GM12801 (cell line): Measurements from ENCODE around the gene EXOC2.

Experiments used
- CTCF ChIP-seq: IDR thresholded peaks from one replicate; pipeline ENCODE4 v1.5.1; 2011; ENCODE audit warnings: control low read depth; ENCODE audit not compliant: insufficient read length; ENCODE audit errors: extremely low read depth

The EXOC2 gene

GRCh38 chr6:657743-658142 lies 35.2 kb downstream of the EXOC2 start:
- TF ChIP-seq CTCF: no peak

- no peak for TF ChIP-seq CTCF
Observed at GRCh38 chr6:656460-657252, 36.3 kb downstream of the EXOC2 start, which contains the start of gene HUS1B. TSS of gene HUS1B (minus strand) at chr6:657100. CDS start at chr6:656944, 156 bp downstream.

- TF ChIP-seq CTCF: no peak
Observed at GRCh38 chr6:654136-654535, 38.8 kb downstream of the EXOC2 start.

- TF ChIP-seq CTCF: no peak
Observed at GRCh38 chr6:652865-653264, 40.1 kb downstream of the EXOC2 start.

- no peak for TF ChIP-seq CTCF
Observed at GRCh38 chr6:650098-650497, 42.8 kb downstream of the EXOC2 start.

GRCh38 chr6:642805-643204 lies 50.1 kb downstream of the EXOC2 start:
- no peak for TF ChIP-seq CTCF

- no peak for TF ChIP-seq CTCF
Observed at GRCh38 chr6:641225-641985, 51.5 kb downstream of the EXOC2 start.
